Right atrium auricular region (tissue), 2 donors: ENCODE measurements around the gene CRYBA1. TPM values are rescaled to one million over a fixed set of nuclear protein-coding genes. Genes with fewer than 3 reads are reported as not detected.

ENCODE experiments used
- DNase-seq: peaks from one replicate; pipeline ENCODE4 v3.0.0-alpha.2; 2019; ENCODE audit warnings: low spot score
- H3K27ac ChIP-seq, 2 donors: fragments of 200-600 bp; sonication (generic); 1 replicate in 1 of 2; 2 replicates in 1 of 2; pipeline ENCODE4 v1.5.1; 2016 to 2019
- H3K27me3 ChIP-seq, 2 donors: fragments of 200-600 bp; sonication (generic); one replicate each; pipeline versions ENCODE4 v1.5.1 to v1.6.0; 2017 to 2019
- H3K36me3 ChIP-seq: fragments of 200-600 bp; sonication (generic); one replicate; pipeline ENCODE4 v1.5.1; 2016
- H3K4me1 ChIP-seq, 2 donors: fragments of 200-600 bp; sonication (generic); one replicate each; pipeline versions ENCODE4 v1.5.1 to v1.6.0; 2017 to 2019
- H3K4me3 ChIP-seq, 2 donors: fragments of 200-600 bp; sonication (generic); 1 replicate in 1 of 2; 2 replicates in 1 of 2; pipeline ENCODE4 v1.5.1; 2017 to 2019; ENCODE audit warnings: mild to moderate bottlenecking in 1 of 2, moderate library complexity in 1 of 2
- H3K9me3 ChIP-seq, 2 donors: fragments of 200-600 bp; sonication (generic); one replicate each; pipeline ENCODE4 v1.5.1; 2019
- total RNA-seq, 2 donors: library from RNA; depleted of rRNA; stranded (reverse); fragments of >200 nt; gene quantifications; one replicate each; pipeline ENCODE4 v1.1.0, GENCODE V29; 2016
- TF ChIP-seq, protein P1 (sequence below), 2 donors: fragments of 200-600 bp; sonication (generic); IDR thresholded peaks; one replicate each; pipeline ENCODE4 v1.5.1; 2019; ENCODE audit warnings: antibody characterized with exemption in 2 of 2

The CRYBA1 gene
- total RNA-seq, 2 donors from 2014 or later: not detected

DNA sequence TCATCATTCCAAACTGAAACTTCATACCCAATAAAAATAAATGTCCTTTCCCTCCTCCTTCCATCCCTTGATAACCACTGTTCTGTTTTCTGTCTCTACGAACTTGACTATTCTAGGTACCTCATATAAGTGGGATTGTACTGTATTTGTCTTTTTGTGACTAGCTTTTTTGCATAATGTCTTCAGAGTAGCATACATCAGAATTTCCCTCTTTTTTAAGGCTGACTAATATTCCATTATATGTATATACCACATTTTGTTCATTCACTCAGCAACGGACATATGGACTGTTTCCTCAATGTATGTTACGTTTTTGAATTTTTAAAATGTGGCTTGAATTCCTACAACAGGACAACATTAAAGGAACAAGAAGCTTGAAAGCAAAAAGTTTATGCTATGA lies 48.8 kb downstream of the CRYBA1 start:
- TF ChIP-seq, protein P1, sequence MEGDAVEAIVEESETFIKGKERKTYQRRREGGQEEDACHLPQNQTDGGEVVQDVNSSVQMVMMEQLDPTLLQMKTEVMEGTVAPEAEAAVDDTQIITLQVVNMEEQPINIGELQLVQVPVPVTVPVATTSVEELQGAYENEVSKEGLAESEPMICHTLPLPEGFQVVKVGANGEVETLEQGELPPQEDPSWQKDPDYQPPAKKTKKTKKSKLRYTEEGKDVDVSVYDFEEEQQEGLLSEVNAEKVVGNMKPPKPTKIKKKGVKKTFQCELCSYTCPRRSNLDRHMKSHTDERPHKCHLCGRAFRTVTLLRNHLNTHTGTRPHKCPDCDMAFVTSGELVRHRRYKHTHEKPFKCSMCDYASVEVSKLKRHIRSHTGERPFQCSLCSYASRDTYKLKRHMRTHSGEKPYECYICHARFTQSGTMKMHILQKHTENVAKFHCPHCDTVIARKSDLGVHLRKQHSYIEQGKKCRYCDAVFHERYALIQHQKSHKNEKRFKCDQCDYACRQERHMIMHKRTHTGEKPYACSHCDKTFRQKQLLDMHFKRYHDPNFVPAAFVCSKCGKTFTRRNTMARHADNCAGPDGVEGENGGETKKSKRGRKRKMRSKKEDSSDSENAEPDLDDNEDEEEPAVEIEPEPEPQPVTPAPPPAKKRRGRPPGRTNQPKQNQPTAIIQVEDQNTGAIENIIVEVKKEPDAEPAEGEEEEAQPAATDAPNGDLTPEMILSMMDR (IDR thresholded peaks at IDR 0.05): no peak
- peaks cover 0 to 17% of the 10 kb centered on the region in 2 donors for H3K4me1 ChIP-seq
- no peak overlapping the region for H3K4me3 ChIP-seq
- H3K27ac ChIP-seq: no peak overlapping the region
- no peaks in the 10 kb centered on the region for H3K9me3 ChIP-seq
- no peaks in the 10 kb centered on the region for H3K27me3 ChIP-seq
- H3K36me3 ChIP-seq: peaks cover 6% of the 10 kb centered on the region
- no peak for DNase-seq

DNA sequence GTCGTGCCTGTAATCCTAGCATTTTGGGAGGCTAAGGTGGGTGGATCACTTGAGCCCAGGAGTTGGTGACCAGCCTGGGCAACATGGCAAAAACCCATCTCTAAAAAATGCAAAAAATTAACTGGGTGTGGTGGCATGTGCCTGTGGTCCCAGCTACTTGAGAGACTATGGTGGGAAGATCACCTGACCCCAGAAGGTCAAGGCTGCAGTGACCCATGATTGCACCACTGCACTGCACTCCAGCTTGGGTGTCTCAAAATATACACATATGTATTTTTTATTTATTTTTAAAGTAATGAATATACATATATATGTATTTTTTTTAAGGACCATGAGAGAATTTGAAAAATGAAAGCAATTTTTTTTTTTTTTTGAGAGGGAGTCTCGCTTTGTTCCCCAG lies 52.4 kb downstream of the CRYBA1 start:
- DNase-seq: no peak
- H3K4me3 ChIP-seq: no peak overlapping the region
- H3K27ac ChIP-seq: no peak overlapping the region
- H3K36me3 ChIP-seq: no peaks in the 10 kb centered on the region
- no peaks in the 10 kb centered on the region for H3K27me3 ChIP-seq
- H3K4me1 ChIP-seq: no peaks in the 10 kb centered on the region
- TF ChIP-seq, protein P1 (IDR thresholded peaks at IDR 0.05): no peak
- no peaks in the 10 kb centered on the region for H3K9me3 ChIP-seq

DNA sequence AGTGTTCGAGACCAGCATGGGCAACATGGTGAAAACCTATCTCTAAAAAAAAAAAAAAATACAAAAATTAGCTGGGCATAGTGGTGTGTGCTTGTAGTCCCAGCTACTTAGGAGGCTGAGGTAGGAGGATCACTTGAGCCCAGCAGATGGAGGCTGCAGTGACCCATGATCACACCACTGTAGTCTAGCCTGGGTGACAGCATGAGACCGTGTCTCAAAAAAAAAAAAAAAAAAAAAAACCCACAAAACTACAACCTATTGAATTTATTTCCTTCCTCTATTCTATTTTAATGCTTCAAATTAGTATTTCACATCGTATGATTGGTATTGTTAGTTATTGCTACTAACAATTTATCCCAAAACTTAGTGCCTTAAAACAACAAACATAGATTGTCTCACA lies 56.7 kb downstream of the CRYBA1 start:
- no peaks in the 10 kb centered on the region for H3K27me3 ChIP-seq
- H3K4me3 ChIP-seq: no peak overlapping the region
- H3K4me1 ChIP-seq: no peaks in the 10 kb centered on the region
- TF ChIP-seq, protein P1 (IDR thresholded peaks at IDR 0.05): no peak
- no peak for DNase-seq
- H3K27ac ChIP-seq: no peak overlapping the region
- H3K36me3 ChIP-seq: no peaks in the 10 kb centered on the region
- H3K9me3 ChIP-seq: no peaks in the 10 kb centered on the region

Other genes starting within 250 kb of the CRYBA1 start
- under 1 TPM in 1 of 2 donors, not detected in 1; 0.35 TPM for gene SEZ6, start 240.8 kb upstream of the CRYBA1 start, total RNA-seq
- under 1 TPM; 0.37 to 0.79 TPM for gene PIPOX, start 203.7 kb upstream of the CRYBA1 start, total RNA-seq
- 100 to 1,000 TPM; 159 to 219 TPM for gene MYO18A, start 66.5 kb upstream of the CRYBA1 start, total RNA-seq
- 10 to 100 TPM; 25.4 to 27.0 TPM for gene NUFIP2, start 47.3 kb downstream of the CRYBA1 start, total RNA-seq
- 10 to 100 TPM; 42.9 to 45.1 TPM for gene TAOK1, start 143.5 kb downstream of the CRYBA1 start, total RNA-seq